NT2/D1 (cell line): ENCODE measurements around the gene DMPK.

Experiments
- DNase-seq: peaks from one replicate; pipeline ENCODE4 v3.0.0-alpha.2; 2011; ENCODE audit warnings: low read depth, low spot score
- H3K27me3 ChIP-seq: 2 replicates; pipeline ENCODE4 v1.6.0; 2011; ENCODE audit warnings: mild to moderate bottlenecking; ENCODE audit not compliant: insufficient read length, insufficient read depth
- H3K36me3 ChIP-seq: 2 replicates; pipeline ENCODE4 v1.6.1; 2011; ENCODE audit warnings: mild to moderate bottlenecking, low read length, mixed read lengths; ENCODE audit not compliant: insufficient read depth, insufficient read length
- H3K4me1 ChIP-seq: 2 replicates; pipeline ENCODE4 v1.5.1; 2011; ENCODE audit not compliant: insufficient read depth, insufficient read length
- H3K4me3 ChIP-seq: 2 replicates; pipeline ENCODE4 v1.5.1; 2011; ENCODE audit warnings: low read depth; ENCODE audit not compliant: insufficient read length
- H3K9ac ChIP-seq: 2 replicates; pipeline ENCODE4 v1.6.0; 2011; ENCODE audit warnings: low read depth; ENCODE audit not compliant: insufficient read length
- H3K9me3 ChIP-seq: 2 replicates; pipeline ENCODE4 v1.5.1; 2011; ENCODE audit warnings: mild to moderate bottlenecking, low read length; ENCODE audit not compliant: insufficient read depth
- SUZ12 ChIP-seq: IDR thresholded peaks from 2 replicates; pipeline ENCODE4 v1.6.1; 2011; ENCODE audit not compliant: insufficient read length, insufficient read depth; ENCODE audit errors: extremely low read depth
- YY1 ChIP-seq: IDR thresholded peaks from 2 replicates; pipeline ENCODE4 v1.6.1; 2011; ENCODE audit not compliant: insufficient read length, insufficient read depth
- ZNF274 ChIP-seq: IDR thresholded peaks from 2 replicates; pipeline ENCODE4 v1.6.1; 2011; ENCODE audit warnings: mild to moderate bottlenecking, low read depth, low read length

DMPK gene

GRCh38 chr19:45791744-45792469 lies 9.6 kb upstream of the DMPK start:
- Histone ChIP-seq H3K9me3 (no peaks in the 10 kb centered on the region), H3K9ac (peak overlapping the region; percentile 92), H3K27me3 (no peaks in the 10 kb centered on the region), H3K36me3 (peaks cover 34% of the 10 kb centered on the region), H3K4me1 (peaks cover 5% of the 10 kb centered on the region), H3K4me3 (peak overlapping the region; percentile 82)
- DNase-seq = no peak
- TF ChIP-seq YY1 (no peak), SUZ12 (no peak), ZNF274 (no peak)

GRCh38 chr19:45790942-45791341 lies 8.7 kb upstream of the DMPK start:
- Histone ChIP-seq H3K36me3 (peaks cover 43% of the 10 kb centered on the region), H3K27me3 (no peaks in the 10 kb centered on the region), H3K9me3 (no peaks in the 10 kb centered on the region), H3K9ac (no peak overlapping the region), H3K4me1 (peaks cover 5% of the 10 kb centered on the region), H3K4me3 (no peak overlapping the region)
- TF ChIP-seq ZNF274 (no peak), YY1 (no peak), SUZ12 (no peak)
- DNase-seq = no peak

DNA sequence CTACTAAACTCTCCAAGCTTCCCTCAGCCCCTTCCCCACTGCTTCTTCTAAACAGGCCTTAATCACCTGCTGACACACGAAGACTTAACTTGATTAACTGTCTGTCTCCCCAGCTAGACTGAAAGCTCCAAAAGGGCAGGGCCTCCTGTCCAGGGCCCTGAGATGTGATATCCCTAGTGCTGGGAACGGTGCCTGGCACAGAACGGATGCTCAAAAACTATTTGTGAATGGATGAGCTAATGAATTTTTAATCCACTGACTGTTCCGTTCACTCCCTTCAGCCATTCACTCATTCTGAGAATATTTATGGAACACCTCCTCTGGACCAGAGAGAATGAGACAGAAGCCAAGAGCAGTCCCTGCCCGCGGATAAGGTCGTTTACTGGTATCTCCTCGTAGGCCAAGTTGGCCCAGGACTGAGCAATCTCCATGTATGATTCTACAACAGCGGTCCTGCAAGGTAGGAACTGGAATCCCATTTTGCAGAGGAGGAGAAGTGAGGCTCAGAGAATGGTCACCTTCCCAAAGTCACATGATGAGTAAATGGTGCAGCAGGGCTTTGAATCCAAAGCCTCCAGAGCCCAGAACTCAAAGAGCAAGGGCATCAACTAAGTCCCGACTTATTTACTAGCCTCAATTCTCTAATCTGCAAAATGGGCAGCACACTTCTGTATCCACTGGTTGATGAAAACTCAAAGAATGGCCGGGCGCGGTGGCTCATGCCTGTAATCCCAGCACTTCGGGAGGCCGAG lies 6.9 kb upstream of the DMPK start:
- no peaks in the 10 kb centered on the region for H3K27me3 ChIP-seq
- H3K4me3 ChIP-seq = no peak overlapping the region
- no peaks in the 10 kb centered on the region for H3K9me3 ChIP-seq
- DNase-seq = no peak
- peaks cover 8% of the 10 kb centered on the region for H3K4me1 ChIP-seq
- H3K36me3 ChIP-seq = peaks cover 59% of the 10 kb centered on the region
- TF ChIP-seq YY1 (no peak), ZNF274 (no peak), SUZ12 (no peak)
- no peak overlapping the region for H3K9ac ChIP-seq

DNA sequence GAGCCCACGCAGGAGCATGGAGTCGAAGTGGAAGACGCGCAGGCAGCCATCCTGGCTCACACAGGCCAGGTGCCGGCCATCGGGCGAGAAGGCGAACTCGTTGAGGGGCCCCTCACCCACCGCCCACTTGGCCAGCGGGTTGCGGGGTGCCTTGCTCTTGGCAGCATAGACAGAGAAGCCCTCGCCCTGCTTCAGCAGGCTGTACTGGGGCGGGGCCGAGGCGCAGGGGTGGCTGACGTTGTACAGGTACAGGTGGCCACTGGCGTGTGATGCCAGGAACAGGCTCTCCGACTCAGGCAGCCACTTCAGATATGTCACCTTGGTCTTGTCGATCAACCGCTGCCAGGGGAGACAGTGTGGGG lies 4.2 kb upstream of the DMPK start:
- no peak overlapping the region for H3K9ac ChIP-seq
- H3K9me3 ChIP-seq = no peaks in the 10 kb centered on the region
- no peak overlapping the region for H3K4me3 ChIP-seq
- H3K27me3 ChIP-seq = no peaks in the 10 kb centered on the region
- DNase-seq = no peak
- TF ChIP-seq ZNF274 = no peak
- peaks cover 59% of the 10 kb centered on the region for H3K36me3 ChIP-seq
- peaks cover 9% of the 10 kb centered on the region for H3K4me1 ChIP-seq

GRCh38 chr19:45785781-45786532 lies 3.7 kb upstream of the DMPK start:
- no peak overlapping the region for H3K9ac ChIP-seq
- peaks cover 55% of the 10 kb centered on the region for H3K36me3 ChIP-seq
- H3K4me3 ChIP-seq = no peak overlapping the region
- H3K27me3 ChIP-seq = no peaks in the 10 kb centered on the region
- no peaks in the 10 kb centered on the region for H3K9me3 ChIP-seq
- no peak for DNase-seq
- TF ChIP-seq SUZ12 (no peak), YY1 (no peak), ZNF274 (no peak)
- H3K4me1 ChIP-seq = peaks cover 15% of the 10 kb centered on the region

- Histone ChIP-seq H3K9me3 (no peaks in the 10 kb centered on the region), H3K9ac (no peak overlapping the region), H3K27me3 (no peaks in the 10 kb centered on the region), H3K4me3 (no peak overlapping the region), H3K36me3 (peaks cover 50% of the 10 kb centered on the region), H3K4me1 (peaks cover 20% of the 10 kb centered on the region)
- TF ChIP-seq SUZ12 (no peak), ZNF274 (no peak), YY1 (no peak)
- DNase-seq = no peak
Measured at GRCh38 chr19:45785097-45785496, 2.8 kb upstream of the DMPK start.

DNA sequence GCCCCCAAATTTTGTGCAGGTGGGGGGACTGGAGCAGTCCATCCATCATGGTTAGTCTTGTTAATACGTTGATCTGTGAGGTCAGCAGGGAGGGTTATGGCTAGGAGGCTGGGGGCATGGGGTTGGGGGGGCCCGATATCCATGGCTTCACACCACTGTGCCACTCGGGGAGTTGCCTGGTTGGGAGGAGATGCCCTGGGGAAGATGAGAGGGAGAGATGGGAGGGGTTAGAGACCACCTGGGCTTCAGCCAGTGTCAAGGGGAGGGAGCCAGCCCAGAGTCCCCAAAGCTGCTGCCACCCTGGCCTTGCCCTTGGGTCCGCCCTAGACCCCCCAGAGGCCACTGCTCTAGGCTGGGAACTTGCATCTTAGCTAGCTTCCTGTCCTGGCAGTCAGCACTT lies 1.8 kb upstream of the DMPK start:
- Histone ChIP-seq H3K36me3 (peaks cover 48% of the 10 kb centered on the region), H3K9me3 (no peaks in the 10 kb centered on the region)

More for the DNA sequence above, 1.8 kb upstream of the DMPK start:
- no peak for TF ChIP-seq YY1
- TF ChIP-seq SUZ12 = no peak
- TF ChIP-seq ZNF274 = no peak
- no peak overlapping the region for H3K9ac ChIP-seq
- no peak overlapping the region for H3K4me3 ChIP-seq
- no peaks in the 10 kb centered on the region for H3K27me3 ChIP-seq
- DNase-seq = no peak
- H3K4me1 ChIP-seq = peaks cover 20% of the 10 kb centered on the region
